Stimulated activated CD8-positive, alpha-beta memory T cell treated with anti-CD3 and anti-CD28 coated beads, Interleukin-12 subunit alpha, Interleukin-12 subunit beta, amount 100 ng/mL, for 24 hours (primary cell): ENCODE results near the gene MAML3.
A peak's percentile ranks its signal among the peaks of the same experiment; 100 is the strongest.

Experiments used
- DNase-seq: peaks from one replicate; pipeline ENCODE4 v3.0.0-alpha.2; 2020; ENCODE audit errors: extremely low read depth

The MAML3 gene

GRCh38 chr4:140071806-140072205 lies 82.2 kb downstream of the MAML3 start:
- DNase-seq: peak; percentile 36

- no peak for DNase-seq
Measured at GRCh38 chr4:140070973-140071372, 83.0 kb downstream of the MAML3 start.

- no peak for DNase-seq
Measured at GRCh38 chr4:140070366-140070765, 83.6 kb downstream of the MAML3 start.

- no peak for DNase-seq
Measured at GRCh38 chr4:140069066-140069465, 84.9 kb downstream of the MAML3 start.

- no peak for DNase-seq
Measured at GRCh38 chr4:140068271-140068670, 85.7 kb downstream of the MAML3 start.

- no peak for DNase-seq
Measured at GRCh38 chr4:140066031-140066930, 87.7 kb downstream of the MAML3 start.

GRCh38 chr4:140065393-140065792 lies 88.6 kb downstream of the MAML3 start:
- no peak for DNase-seq

- DNase-seq: no peak
Measured at GRCh38 chr4:140061659-140062289, 92.2 kb downstream of the MAML3 start.

- no peak for DNase-seq
Measured at GRCh38 chr4:140061194-140061593, 92.8 kb downstream of the MAML3 start.

- no peak for DNase-seq
Measured at GRCh38 chr4:140059159-140059558, 94.8 kb downstream of the MAML3 start.

GRCh38 chr4:140057701-140058100 lies 96.3 kb downstream of the MAML3 start:
- no peak for DNase-seq

- DNase-seq: no peak
Measured at GRCh38 chr4:140056015-140056414, 98.0 kb downstream of the MAML3 start.

- DNase-seq: no peak
Measured at GRCh38 chr4:140054861-140055260, 99.1 kb downstream of the MAML3 start.

GRCh38 chr4:140053185-140053584 lies 100.8 kb downstream of the MAML3 start:
- no peak for DNase-seq

- DNase-seq: no peak
Measured at GRCh38 chr4:140052050-140052449, 101.9 kb downstream of the MAML3 start.

- DNase-seq: no peak
Measured at GRCh38 chr4:140049849-140050637, 103.9 kb downstream of the MAML3 start.

GRCh38 chr4:140049024-140049848 lies 104.7 kb downstream of the MAML3 start:
- DNase-seq: no peak

- no peak for DNase-seq
Measured at GRCh38 chr4:140048419-140048995, 105.5 kb downstream of the MAML3 start.

GRCh38 chr4:140047786-140048185 lies 106.2 kb downstream of the MAML3 start:
- no peak for DNase-seq

GRCh38 chr4:140047017-140047640 lies 106.9 kb downstream of the MAML3 start:
- no peak for DNase-seq

GRCh38 chr4:140046543-140046942 lies 107.4 kb downstream of the MAML3 start:
- no peak for DNase-seq
